GM20000 (cell line): Measurements from ENCODE around the gene ANKRD44.
"Not testable (repeated sequence)": the region's sequence is repeated elsewhere in the genome, so short reads cannot be mapped to it uniquely, and the experiment has no call there.

Source experiments
- DNase-seq: peaks from one replicate; pipeline ENCODE4 v3.0.0; 2012; ENCODE audit warnings: low spot score
- TF ChIP-seq, protein P1 (sequence below): IDR thresholded peaks from 2 replicates; pipeline ENCODE4 v1.5.1; 2012; ENCODE audit warnings: mild to moderate bottlenecking, control low read depth; ENCODE audit errors: extremely low read depth, missing control alignments

The ANKRD44 gene

DNA sequence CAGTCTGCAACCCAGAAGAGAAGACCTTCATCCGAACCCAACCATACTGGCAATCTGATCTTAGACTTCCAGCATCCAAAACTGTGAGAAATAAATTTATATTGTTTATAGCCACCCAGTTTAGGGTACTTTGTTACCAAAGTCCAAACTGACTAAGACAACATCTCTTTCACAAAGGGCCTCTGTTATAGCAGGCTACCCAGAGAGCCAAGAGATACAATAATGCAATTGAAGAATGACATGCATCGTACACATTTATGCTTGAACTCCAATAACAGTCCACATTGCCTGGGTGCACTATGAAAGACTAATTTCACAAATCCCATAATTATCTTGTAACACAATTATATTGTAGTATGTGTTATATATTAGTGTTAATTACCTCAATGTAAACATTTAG is 39.1 kb upstream of the ANKRD44 start:
- TF ChIP-seq, protein P1, sequence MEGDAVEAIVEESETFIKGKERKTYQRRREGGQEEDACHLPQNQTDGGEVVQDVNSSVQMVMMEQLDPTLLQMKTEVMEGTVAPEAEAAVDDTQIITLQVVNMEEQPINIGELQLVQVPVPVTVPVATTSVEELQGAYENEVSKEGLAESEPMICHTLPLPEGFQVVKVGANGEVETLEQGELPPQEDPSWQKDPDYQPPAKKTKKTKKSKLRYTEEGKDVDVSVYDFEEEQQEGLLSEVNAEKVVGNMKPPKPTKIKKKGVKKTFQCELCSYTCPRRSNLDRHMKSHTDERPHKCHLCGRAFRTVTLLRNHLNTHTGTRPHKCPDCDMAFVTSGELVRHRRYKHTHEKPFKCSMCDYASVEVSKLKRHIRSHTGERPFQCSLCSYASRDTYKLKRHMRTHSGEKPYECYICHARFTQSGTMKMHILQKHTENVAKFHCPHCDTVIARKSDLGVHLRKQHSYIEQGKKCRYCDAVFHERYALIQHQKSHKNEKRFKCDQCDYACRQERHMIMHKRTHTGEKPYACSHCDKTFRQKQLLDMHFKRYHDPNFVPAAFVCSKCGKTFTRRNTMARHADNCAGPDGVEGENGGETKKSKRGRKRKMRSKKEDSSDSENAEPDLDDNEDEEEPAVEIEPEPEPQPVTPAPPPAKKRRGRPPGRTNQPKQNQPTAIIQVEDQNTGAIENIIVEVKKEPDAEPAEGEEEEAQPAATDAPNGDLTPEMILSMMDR: no peak
- no peak for DNase-seq

DNA sequence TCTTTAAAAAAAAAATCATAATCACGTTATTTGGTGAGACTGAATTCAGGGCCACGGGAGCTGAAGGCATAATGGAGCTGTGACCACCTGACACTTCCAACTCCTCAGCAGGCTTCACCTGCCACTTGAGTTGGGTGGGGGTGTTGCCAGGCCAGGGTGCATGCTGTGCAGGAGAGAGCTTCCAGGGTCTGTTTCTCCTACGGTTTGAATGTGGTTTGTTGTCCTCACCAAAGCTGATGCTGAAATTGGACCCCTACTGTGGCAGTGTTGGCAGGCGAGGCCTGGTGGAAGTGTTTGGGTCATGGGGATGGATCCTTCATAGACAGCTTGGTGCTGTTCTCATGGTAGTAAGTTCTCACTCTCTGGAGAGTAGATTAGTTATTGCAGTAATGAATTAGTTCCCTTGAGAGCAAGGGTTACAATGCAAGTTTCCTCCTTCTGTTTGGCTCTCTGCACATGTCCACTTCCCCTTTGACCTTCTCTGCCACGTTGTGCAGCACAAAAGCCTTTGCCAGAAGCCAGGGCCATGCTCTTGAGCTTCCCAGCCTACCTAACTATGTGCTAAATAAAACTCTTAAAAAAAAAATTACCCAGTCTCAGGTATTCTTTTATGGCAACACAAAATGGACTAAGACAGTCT is 38.3 kb upstream of the ANKRD44 start:
- TF ChIP-seq, protein P1: no peak
- DNase-seq: no peak

DNA sequence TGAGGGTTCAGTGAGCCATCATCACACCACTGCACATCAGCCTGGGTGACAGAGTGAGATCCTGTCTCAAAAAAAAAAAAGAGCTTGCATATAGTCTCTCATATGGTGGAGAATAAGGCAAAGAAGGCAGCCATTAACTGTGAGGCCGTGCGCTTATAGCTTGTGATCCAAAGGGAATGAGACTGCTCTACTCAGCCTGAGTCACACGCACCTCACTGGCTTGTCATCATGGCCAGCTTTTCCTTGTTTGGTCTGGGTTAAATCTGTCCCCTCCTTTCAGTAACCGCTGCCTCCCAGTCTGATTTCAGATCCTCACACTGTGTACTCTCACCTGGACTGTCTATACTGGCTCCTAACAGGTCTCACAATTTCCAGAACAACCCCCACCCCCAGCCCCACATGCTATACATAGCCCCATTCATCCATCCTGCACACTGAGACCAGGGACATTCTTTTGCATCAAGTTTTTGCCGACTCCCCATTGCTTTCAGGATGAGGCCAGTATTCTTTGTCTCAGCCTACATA is 35.3 kb upstream of the ANKRD44 start:
- TF ChIP-seq, protein P1: no peak
- DNase-seq: no peak

DNA sequence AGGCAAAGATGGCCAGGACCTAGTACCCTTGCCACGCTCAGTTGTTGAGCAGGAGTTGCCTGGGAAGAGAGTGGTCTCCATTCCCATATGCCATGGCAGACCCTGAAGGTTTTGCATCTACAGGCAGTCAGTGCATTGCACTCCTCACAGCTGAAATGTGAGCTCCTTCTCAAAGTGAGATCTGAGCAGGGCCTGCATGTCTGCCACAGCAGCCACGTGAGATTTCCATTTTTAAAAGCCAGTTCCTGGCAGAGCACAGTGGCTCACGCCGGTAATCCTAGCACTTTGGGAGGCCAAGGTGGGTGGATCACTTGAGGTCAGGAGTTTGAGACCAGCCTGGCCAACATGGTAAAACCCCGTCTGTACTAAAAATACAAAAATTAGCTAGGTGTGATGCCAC is 33.4 kb upstream of the ANKRD44 start:
- not testable (repeated sequence) for DNase-seq

DNA sequence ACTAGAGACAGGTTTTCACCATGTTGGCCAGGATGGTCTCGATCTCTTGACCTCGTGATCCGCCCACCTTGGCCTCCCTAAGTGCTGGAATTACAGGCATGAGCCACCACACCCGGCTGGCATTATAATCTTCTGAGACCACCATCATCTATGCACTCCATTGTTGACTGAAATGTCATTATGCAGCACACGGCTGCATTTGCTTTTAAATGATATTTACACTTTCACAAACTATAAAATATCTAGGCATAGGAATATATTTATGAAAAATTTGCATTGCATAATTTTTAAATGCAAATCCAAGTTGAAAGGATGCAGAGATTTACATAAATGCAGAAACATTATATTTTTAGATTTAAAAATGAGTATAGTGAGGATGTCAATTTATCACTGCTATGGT is 30.0 kb upstream of the ANKRD44 start:
- TF ChIP-seq, protein P1: no peak
- DNase-seq: no peak

DNA sequence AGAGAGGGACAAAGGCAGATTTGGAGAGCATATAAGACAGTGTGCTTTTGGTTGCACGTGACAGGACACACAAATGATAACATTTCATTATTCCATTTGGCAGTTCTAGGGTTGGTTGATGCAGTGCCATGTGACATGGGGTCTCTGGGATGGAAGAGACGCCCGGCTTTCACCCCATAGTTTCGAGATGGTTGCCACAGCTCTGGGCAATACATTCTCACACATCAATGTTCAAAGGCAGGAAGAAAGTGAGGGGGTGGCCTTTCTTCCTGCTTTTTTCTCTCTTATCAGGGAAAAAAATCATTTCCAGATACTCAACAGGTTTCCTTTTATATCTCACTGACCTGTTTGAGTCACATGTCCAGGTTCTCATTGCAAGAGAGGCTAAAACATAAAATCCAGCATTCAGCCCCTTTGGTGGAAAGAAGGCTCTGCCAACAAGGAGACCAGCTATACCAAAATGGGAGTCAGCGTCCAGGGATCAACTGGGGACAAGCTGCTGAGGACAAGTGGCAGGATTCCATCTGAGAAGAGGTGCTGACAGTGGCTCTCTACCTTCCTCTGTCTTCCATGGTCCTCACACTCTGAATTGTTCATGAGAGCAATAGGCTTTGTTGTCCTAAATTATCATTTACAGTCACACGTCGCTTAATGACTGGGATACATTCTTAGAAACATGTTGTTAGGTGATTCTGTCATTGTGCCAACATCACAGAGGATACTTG is 29.1 kb upstream of the ANKRD44 start:
- no peak for DNase-seq
- TF ChIP-seq, protein P1: no peak

DNA sequence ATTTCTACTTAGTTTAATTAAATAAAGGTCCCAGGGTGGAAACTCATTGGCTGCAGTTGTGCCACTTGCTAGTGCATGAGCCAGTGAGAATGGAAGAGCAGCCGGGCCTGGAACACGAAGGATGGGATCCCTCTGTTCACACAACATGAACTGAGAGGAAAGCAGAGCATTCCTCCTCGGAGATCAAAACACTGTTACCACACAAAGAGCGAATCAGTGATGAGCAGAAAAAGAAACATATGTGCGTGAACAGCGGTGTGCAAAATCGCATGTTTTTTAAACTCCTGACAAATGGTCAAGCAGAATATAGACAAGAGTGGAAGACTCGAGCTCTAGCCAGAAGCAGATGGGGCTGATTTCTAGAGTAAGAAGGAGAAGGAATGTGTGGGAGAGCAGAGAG is 28.4 kb upstream of the ANKRD44 start:
- DNase-seq: no peak
- TF ChIP-seq, protein P1: no peak
